ENCODE data around the gene CEP95. TPM values are rescaled to one million over a fixed set of nuclear protein-coding genes. Genes with fewer than 3 reads are reported as not detected.

The CEP95 gene
- total RNA-seq, 5 donors from 2014 or later (not counting 1 experiment from before 2014, with no cell fraction given) = 77.0 to 168 (median 91.9) TPM

DNA sequence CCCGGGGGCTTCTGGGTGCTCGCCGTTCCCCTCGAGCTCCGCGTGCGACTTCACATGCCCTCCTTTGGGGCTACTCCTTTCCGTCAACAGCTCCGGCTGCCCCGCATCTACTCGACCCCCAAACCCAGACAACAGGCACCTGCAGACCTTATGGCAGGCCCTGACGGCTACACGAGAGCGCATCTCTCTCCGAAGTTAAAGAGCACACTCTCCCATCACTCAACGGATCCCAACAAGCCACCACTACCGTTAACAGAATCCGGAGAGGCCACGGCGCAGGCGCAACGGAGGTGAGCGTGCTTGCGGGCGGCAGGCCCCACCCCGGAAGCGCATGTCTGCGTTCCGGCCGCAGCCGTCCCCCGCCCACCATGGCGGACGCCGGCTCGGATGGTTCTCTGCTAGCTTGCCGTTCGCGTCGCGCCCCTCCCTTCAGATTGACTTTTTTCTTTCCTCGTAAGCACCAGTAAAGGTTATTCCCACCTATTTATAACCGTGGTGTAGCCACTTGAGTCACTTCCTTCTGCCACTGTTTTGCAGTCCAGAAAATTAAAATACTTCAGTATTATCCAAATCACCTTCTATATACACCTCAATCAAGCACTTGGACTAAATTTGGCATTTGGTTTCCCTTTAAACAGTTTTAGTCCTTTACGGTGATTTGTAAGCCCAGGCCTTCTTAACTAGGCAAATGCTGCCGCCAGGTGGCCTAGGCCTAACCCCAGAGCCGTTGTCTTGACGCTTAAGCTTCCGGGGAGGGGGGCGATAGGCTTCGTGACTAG, 9.8 kb upstream of the CEP95 start, which contains the start of gene POLG2:
TSS of gene POLG2 (minus strand) at position 269 of the 779 bp plus-strand sequence. CDS start at position 183, 86 bp downstream.
- peak; percentile 81 to 89 (median 88) for ATAC-seq (replicated peaks in 1 of 4)
- H3K4me1 ChIP-seq (ENCODE audit: control insufficient read depth in 1 of 2, extremely low read depth in 1 of 2, insufficient read depth in 2 of 2, low read length in 2 of 2) = peaks cover 28 to 36% of the 10 kb centered on the region in 2 experiments
- peaks cover 81 to 90% (median 87%) of the 10 kb centered on the region in 3 donors for H3K4me1 Mint-ChIP-seq
- peak; percentile 89 to 98 (median 94) for DNase-seq
- no peaks in the 10 kb centered on the region for H3K27me3 ChIP-seq (replicated peaks in 1 of 2; ENCODE audit: control insufficient read depth in 2 of 2, extremely low read depth in 1 of 2, insufficient read depth in 2 of 2, low read length in 1 of 2)
- peaks cover 27% of the 10 kb centered on the region for H3K36me3 Mint-ChIP-seq
- peaks cover 6 to 54% of the 10 kb centered on the region in 2 donors for H3K36me3 ChIP-seq (ENCODE audit: control insufficient read depth in 2 of 2, extremely low read depth in 1 of 2, insufficient read depth in 1 of 2, low read length in 1 of 2)
- H3K27ac ChIP-seq (ENCODE audit: low read length) = peak within 1 kb of the TSS; percentile 91
- no peaks in the 10 kb centered on the region for H3K9me3 ChIP-seq
- peak within 1 kb of the TSS; percentile 99 for H3K27ac Mint-ChIP-seq
- H3K4me3 Mint-ChIP-seq = peak within 1 kb of the TSS; percentile 99 to 100 (median 100)
- ChIA-PET POLR2A (interaction anchor here (0.6 to 4.8 kb wide), 11 partner anchors 9 to 477 kb away, joined by 3 to 72 read pairs (median 5); partner anchors contain the start of genes CEP95 (in 2 of the 2), DDX5 (in 2 of the 2) and ICAM2 (in 1 of the 2)), CTCF (interaction anchor here (1.0 to 2.0 kb wide), 4 partner anchors 8 to 77 kb away, joined by 3 to 10 read pairs (median 6); partner anchors contain the start of genes CEP95 (in 1 of the 2) and DDX5 (in 1 of the 2))
- H3K9me3 Mint-ChIP-seq = no peaks in the 10 kb centered on the region
- WGBS (ENCODE audit: insufficient coverage) = under 1% methylated on average over 48 of the region's 50 CpGs
- H3K4me3 ChIP-seq (ENCODE audit: control insufficient read depth in 1 of 2, extremely low read depth in 1 of 2, low read length in 1 of 2) = peak within 1 kb of the TSS; percentile 84 to 98
- no peaks in the 10 kb centered on the region for H3K27me3 Mint-ChIP-seq

DNA sequence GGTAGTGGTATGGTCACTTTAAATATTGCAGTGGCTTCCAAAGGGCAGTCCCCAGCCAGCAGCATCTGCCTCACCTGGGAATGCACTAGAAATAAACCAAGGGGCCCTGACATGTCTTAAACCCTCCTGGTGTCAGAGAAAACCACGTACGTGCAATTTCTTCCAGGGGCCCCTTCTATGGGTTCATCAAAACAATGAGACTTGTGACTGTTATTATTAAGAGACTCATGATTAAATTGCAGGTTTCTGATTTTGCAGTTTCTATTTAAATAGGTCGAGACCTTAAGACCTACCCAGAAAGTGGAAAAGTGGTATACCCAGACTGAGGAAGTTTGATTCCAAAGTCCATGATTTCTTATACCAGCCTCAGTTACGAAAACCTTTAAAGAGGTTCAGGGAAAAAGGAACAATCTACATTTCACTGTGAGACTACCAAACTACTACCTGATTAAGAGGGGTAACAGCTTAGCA, 9.2 kb upstream of the CEP95 start:
- no peaks in the 10 kb centered on the region for H3K27me3 Mint-ChIP-seq
- peaks cover 85 to 94% (median 91%) of the 10 kb centered on the region in 3 donors for H3K4me1 Mint-ChIP-seq
- no peaks in the 10 kb centered on the region for H3K27me3 ChIP-seq (replicated peaks in 1 of 2; ENCODE audit: control insufficient read depth in 2 of 2, extremely low read depth in 1 of 2, insufficient read depth in 2 of 2, low read length in 1 of 2)
- CTCF ChIA-PET = interaction anchor here in 1 of 2 donors (0.7 to 2.0 kb wide), 4 partner anchors 8 to 77 kb away, joined by 4 to 10 read pairs (median 6); partner anchors contain the start of genes CEP95 and DDX5
- POLR2A ChIA-PET = interaction anchor here (0.6 to 4.8 kb wide), 5 partner anchors 9 to 477 kb away, joined by 3 to 72 read pairs (median 7); partner anchors contain the start of genes CEP95 (in 2 of the 2), DDX5 (in 2 of the 2) and ICAM2 (in 1 of the 2)
- H3K9me3 Mint-ChIP-seq = no peaks in the 10 kb centered on the region
- peak overlapping the region; percentile 91 for H3K27ac ChIP-seq (ENCODE audit: low read length)
- DNase-seq = no peak
- H3K36me3 ChIP-seq (ENCODE audit: control insufficient read depth in 2 of 2, extremely low read depth in 1 of 2, insufficient read depth in 1 of 2, low read length in 1 of 2) = peaks cover 6 to 55% of the 10 kb centered on the region in 2 donors
- H3K4me3 Mint-ChIP-seq = peak overlapping the region; percentile 99 to 100 (median 100)
- H3K4me3 ChIP-seq (ENCODE audit: control insufficient read depth in 1 of 2, extremely low read depth in 1 of 2, low read length in 1 of 2) = peak overlapping the region; percentile 84 to 98
- peaks cover 34% of the 10 kb centered on the region for H3K36me3 Mint-ChIP-seq
- no peaks in the 10 kb centered on the region for H3K9me3 ChIP-seq
- peak overlapping the region; percentile 99 for H3K27ac Mint-ChIP-seq
- H3K4me1 ChIP-seq (ENCODE audit: control insufficient read depth in 1 of 2, extremely low read depth in 1 of 2, insufficient read depth in 2 of 2, low read length in 2 of 2) = peaks cover 28 to 36% of the 10 kb centered on the region in 2 experiments
- no peak for ATAC-seq (replicated peaks in 1 of 4)
- no CpG with 5 or more reads among the region's 4 CpGs for WGBS (ENCODE audit: insufficient coverage)

DNA sequence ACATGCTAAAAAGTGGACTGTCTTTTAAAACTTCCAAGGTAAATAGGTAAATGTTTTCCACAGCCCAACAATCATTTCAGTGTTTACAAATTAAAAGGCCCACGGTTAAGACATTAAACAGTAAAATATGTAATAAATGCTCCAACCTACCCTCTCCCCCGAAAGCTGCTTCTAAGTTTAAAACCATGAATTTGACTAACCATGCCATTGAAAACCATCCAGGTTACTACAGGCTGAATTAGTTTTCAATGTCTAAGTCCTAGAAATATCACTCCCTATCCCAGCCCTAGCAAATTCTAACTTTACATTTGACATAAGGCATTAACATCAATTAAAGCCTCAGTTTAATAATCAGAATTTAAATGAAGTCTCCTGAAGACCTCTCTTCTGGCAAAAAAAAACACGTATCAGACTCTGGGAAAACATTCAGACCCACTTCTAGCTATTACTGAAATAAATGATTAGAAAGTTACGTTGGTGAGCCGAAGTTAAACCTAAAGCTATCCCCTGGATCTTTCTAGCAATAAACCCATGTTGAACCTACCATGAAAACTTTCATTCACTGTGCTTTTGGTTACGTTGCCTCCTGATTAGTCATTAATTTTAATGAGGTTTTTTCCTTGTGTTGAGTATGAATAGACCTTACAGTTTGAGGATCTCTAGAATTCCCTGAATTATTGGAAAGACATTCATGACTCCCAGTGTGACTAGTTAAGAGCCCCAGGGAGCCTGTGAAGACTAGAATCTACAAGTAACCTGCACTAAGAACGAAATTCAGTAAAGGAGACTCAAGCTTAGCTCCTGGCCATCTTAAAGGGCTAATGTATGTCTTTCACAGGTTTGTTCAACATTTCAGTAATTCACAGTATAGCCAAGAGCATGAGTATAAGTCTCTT, 8.2 kb upstream of the CEP95 start:
- Histone ChIP-seq H3K4me1 (ENCODE audit: control insufficient read depth in 1 of 2, extremely low read depth in 1 of 2, insufficient read depth in 2 of 2, low read length in 2 of 2) (peaks cover 29 to 32% of the 10 kb centered on the region in 2 experiments), H3K27me3 (replicated peaks in 1 of 2; ENCODE audit: control insufficient read depth in 2 of 2, extremely low read depth in 1 of 2, insufficient read depth in 2 of 2, low read length in 1 of 2) (no peaks in the 10 kb centered on the region), H3K4me3 (ENCODE audit: control insufficient read depth in 1 of 2, extremely low read depth in 1 of 2, low read length in 1 of 2) (no peak overlapping the region), H3K27ac (ENCODE audit: low read length) (peak overlapping the region; percentile 91), H3K36me3 (ENCODE audit: control insufficient read depth in 2 of 2, extremely low read depth in 1 of 2, insufficient read depth in 1 of 2, low read length in 1 of 2) (peaks cover 6 to 58% of the 10 kb centered on the region in 2 donors), H3K9me3 (no peaks in the 10 kb centered on the region)
- CTCF ChIA-PET = interaction anchor here (0.6 to 0.7 kb wide), 2 partner anchors 9 to 77 kb away, joined by 4 read pairs; no protein-coding TSS in a partner anchor
- DNase-seq (peak in 1 of 35 experiments; percentile 43), ATAC-seq (replicated peaks in 1 of 4) (no peak)
- POLR2A ChIA-PET = interaction anchor here (0.6 to 4.8 kb wide), 11 partner anchors 8 to 650 kb away, joined by 3 to 72 read pairs (median 3); partner anchors contain the start of genes CEP95 (in 1 of the 2), DDX5 (in 1 of the 2) and ICAM2 (in 1 of the 2)
- Mint-ChIP-seq H3K27ac (peak overlapping the region; percentile 47 to 99), H3K27me3 (no peaks in the 10 kb centered on the region), H3K4me3 (peak overlapping the region; percentile 2 to 99 (median 15)), H3K9me3 (no peaks in the 10 kb centered on the region), H3K4me1 (peaks cover 90 to 99% (median 94%) of the 10 kb centered on the region in 3 donors), H3K36me3 (peaks cover 43% of the 10 kb centered on the region)
- 77% methylated on average over 1 of the region's 7 CpGs for WGBS (ENCODE audit: insufficient coverage)

DNA sequence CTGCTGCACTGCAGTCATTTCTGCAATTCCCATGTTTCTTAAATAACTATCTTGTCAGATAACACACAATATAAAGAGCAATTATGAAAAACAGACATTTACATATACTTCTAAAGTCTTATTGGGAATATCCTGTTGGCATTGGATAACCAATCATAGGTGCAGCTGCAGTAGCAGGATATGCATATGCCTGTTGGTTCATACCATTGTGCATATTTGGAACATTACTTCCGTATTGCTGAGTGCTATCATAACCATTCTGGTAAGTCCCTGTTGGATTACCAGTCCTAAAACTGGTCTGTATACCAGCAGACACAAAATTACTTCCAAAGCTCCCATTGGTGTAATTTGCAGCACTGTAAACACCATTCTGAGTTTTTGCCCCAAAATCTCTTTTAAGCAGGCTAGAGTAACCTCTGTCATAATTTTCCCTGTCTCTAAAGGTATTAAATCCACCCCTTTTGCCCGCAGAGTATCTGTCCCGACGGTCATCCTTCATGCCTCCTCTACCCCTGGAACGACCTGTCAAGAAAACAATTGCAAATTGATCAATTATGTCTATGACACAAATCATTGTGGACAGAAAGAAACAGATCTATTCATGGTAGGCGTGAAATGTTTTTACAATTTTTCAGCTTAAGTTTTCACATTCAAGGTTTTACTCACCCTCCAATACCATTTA, 6.8 kb upstream of the CEP95 start:
- Mint-ChIP-seq H3K27me3 (no peaks in the 10 kb centered on the region), H3K4me3 (peak overlapping the region in 1 of 3 donors; percentile 100), H3K9me3 (no peaks in the 10 kb centered on the region), H3K27ac (peak overlapping the region; percentile 13 to 41), H3K36me3 (peaks cover 56% of the 10 kb centered on the region), H3K4me1 (peaks cover 91 to 99% (median 94%) of the 10 kb centered on the region in 3 donors)
- ATAC-seq (replicated peaks in 1 of 4) (no peak), DNase-seq (peak in 1 of 35 experiments; percentile 51)
- 75% methylated on average over 1 of the region's 6 CpGs for WGBS (ENCODE audit: insufficient coverage)
- peaks cover 6 to 72% of the 10 kb centered on the region in 2 donors for H3K36me3 ChIP-seq (ENCODE audit: control insufficient read depth in 2 of 2, extremely low read depth in 1 of 2, insufficient read depth in 1 of 2, low read length in 1 of 2)
- H3K9me3 ChIP-seq = no peaks in the 10 kb centered on the region
- H3K27ac ChIP-seq (ENCODE audit: low read length) = no peak overlapping the region
- POLR2A ChIA-PET = interaction anchor here in 1 of 2 donors (4.8 kb wide), 1 partner anchor 7 kb away, joined by 72 read pairs; the partner anchor contains the start of genes CEP95 and DDX5
- H3K4me3 ChIP-seq (ENCODE audit: control insufficient read depth in 1 of 2, extremely low read depth in 1 of 2, low read length in 1 of 2) = no peak overlapping the region
- H3K27me3 ChIP-seq (replicated peaks in 1 of 2; ENCODE audit: control insufficient read depth in 2 of 2, extremely low read depth in 1 of 2, insufficient read depth in 2 of 2, low read length in 1 of 2) = no peaks in the 10 kb centered on the region
- CTCF ChIA-PET = no interaction called here
- peaks cover 31 to 36% of the 10 kb centered on the region in 2 experiments for H3K4me1 ChIP-seq (ENCODE audit: control insufficient read depth in 1 of 2, extremely low read depth in 1 of 2, insufficient read depth in 2 of 2, low read length in 2 of 2)

DNA sequence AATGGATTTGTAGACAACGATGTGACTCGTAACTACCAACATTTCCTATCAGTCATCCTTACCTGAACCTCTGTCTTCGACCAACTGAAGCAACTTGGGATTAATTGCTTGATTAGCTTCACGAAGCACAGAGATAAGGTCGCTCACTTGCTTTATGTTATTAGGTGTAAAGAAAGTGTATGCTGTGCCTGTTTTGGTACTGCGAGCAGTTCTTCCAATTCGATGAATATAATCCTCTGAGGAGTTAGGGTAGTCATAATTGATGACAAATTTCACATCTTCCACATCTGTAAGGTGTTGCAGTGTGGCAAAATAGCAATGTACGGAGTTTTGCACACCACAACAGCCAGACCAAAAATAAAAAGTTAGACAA, 6.3 kb upstream of the CEP95 start:
- Mint-ChIP-seq H3K36me3 (peaks cover 59% of the 10 kb centered on the region), H3K27me3 (no peaks in the 10 kb centered on the region), H3K4me1 (peaks cover 90 to 99% (median 91%) of the 10 kb centered on the region in 3 donors), H3K4me3 (peak overlapping the region in 1 of 3 donors; percentile 100), H3K9me3 (no peaks in the 10 kb centered on the region), H3K27ac (peak overlapping the region; percentile 41 to 68)
- ChIA-PET POLR2A (no interaction called here), CTCF (no interaction called here)
- no peak overlapping the region for H3K4me3 ChIP-seq (ENCODE audit: control insufficient read depth in 1 of 2, extremely low read depth in 1 of 2, low read length in 1 of 2)
- peaks cover 26 to 31% of the 10 kb centered on the region in 2 experiments for H3K4me1 ChIP-seq (ENCODE audit: control insufficient read depth in 1 of 2, extremely low read depth in 1 of 2, insufficient read depth in 2 of 2, low read length in 2 of 2)
- peak overlapping the region; percentile 99 for H3K27ac ChIP-seq (ENCODE audit: low read length)
- WGBS (ENCODE audit: insufficient coverage) = 90% methylated on average over 2 of the region's 8 CpGs
- DNase-seq = peak in 1 of 35 experiments; percentile 37
- ATAC-seq (replicated peaks in 1 of 4) = no peak
- H3K9me3 ChIP-seq = no peaks in the 10 kb centered on the region
- H3K36me3 ChIP-seq (ENCODE audit: control insufficient read depth in 2 of 2, extremely low read depth in 1 of 2, insufficient read depth in 1 of 2, low read length in 1 of 2) = peaks cover 6 to 74% of the 10 kb centered on the region in 2 donors
- no peaks in the 10 kb centered on the region for H3K27me3 ChIP-seq (replicated peaks in 1 of 2; ENCODE audit: control insufficient read depth in 2 of 2, extremely low read depth in 1 of 2, insufficient read depth in 2 of 2, low read length in 1 of 2)

Data from T-cell (primary cell).